IMR-90 (cell line): ENCODE results near the gene KCNAB1. TPM values are rescaled to one million over a fixed set of nuclear protein-coding genes. Genes with fewer than 3 reads are reported as not detected.

Experiments
- ATAC-seq: fragments of 200-7000 bp; cut with Tn5 transposase; 2 replicates; pipeline ENCODE4 v1.9.1; 2020; ENCODE audit warnings: low read depth, mild to moderate bottlenecking, moderate library complexity
- BruUV-seq: library from RNA; stranded (reverse); fragments of 400-500 nt; replicated peaks from 2 replicates; lab custom pipeline; 2021; lab: Mats Ljungman, UMichigan
- CTCF ChIA-PET: fragments of 300-600 bp; formaldehyde crosslinking; extraction: SDS; loops from one replicate; lab custom pipeline; 2021; ENCODE audit warnings: antibody characterized with exemption; lab: Yijun Ruan, JAX
- POLR2A ChIA-PET: fragments of 300-600 bp; sonication (Branson Sonifier 250); formaldehyde crosslinking; loops from one replicate; lab custom pipeline; 2022; ENCODE audit warnings: antibody characterized with exemption; ENCODE audit not compliant: unreplicated experiment; lab: Charles Lee
- DNase-seq: peaks from one replicate; pipeline ENCODE4 v3.0.0; 2013
- H2AFZ ChIP-seq: replicated peaks from 2 replicates; pipeline ENCODE3; 2013; ENCODE audit warnings: low read length, mild to moderate bottlenecking; ENCODE audit not compliant: poor library complexity
- H2AK5ac ChIP-seq: 2 replicates; pipeline ENCODE4 v1.6.1; 2013; ENCODE audit warnings: low read depth, low read length, inconsistent platforms
- H2AK9ac ChIP-seq: replicated peaks from 2 replicates; pipeline ENCODE3; 2013; ENCODE audit warnings: mild to moderate bottlenecking, low read depth, low read length, moderate library complexity; ENCODE audit not compliant: poor library complexity
- H2BK120ac ChIP-seq: 2 replicates; pipeline ENCODE4 v1.6.1; 2013; ENCODE audit warnings: low read depth, low read length, inconsistent platforms
- H2BK15ac ChIP-seq: 3 replicates; pipeline ENCODE4 v1.6.1; 2013; ENCODE audit warnings: low read depth, low read length, inconsistent platforms
- H2BK20ac ChIP-seq: 2 replicates; pipeline ENCODE4 v1.6.1; 2013; ENCODE audit warnings: low read depth, mild to moderate bottlenecking, inconsistent platforms, low read length, moderate library complexity
- H2BK5ac ChIP-seq: 2 replicates; pipeline ENCODE4 v1.6.1; 2013; ENCODE audit warnings: mild to moderate bottlenecking, low read depth, low read length, inconsistent platforms; ENCODE audit not compliant: poor library complexity, severe bottlenecking
- H3K14ac ChIP-seq: replicated peaks from 2 replicates; pipeline ENCODE4 v1.6.1; 2013; ENCODE audit warnings: low read depth, low read length, inconsistent platforms
- H3K18ac ChIP-seq: 2 replicates; pipeline ENCODE4 v1.6.1; 2013; ENCODE audit warnings: low read depth, low read length, control low read depth
- H3K23ac ChIP-seq: 2 replicates; pipeline ENCODE4 v1.6.1; 2013; ENCODE audit warnings: low read depth, low read length, inconsistent platforms
- H3K27ac ChIP-seq: 2 replicates; pipeline ENCODE4 v1.5.1; 2013; ENCODE audit warnings: mild to moderate bottlenecking, control low read depth, low read length; ENCODE audit not compliant: insufficient read depth
- H3K27me3 ChIP-seq: 2 replicates; pipeline ENCODE4 v1.6.1; 2013; ENCODE audit warnings: low read length; ENCODE audit not compliant: control insufficient read depth, insufficient read depth
- H3K36me3 ChIP-seq: 2 replicates; pipeline ENCODE4 v1.6.1; 2013; ENCODE audit warnings: low read length, mixed read lengths; ENCODE audit not compliant: control insufficient read depth, insufficient read depth
- H3K4ac ChIP-seq: 2 replicates; pipeline ENCODE4 v1.6.1; 2013; ENCODE audit warnings: low read depth, low read length, inconsistent platforms
- H3K4me1 ChIP-seq: 2 replicates; pipeline ENCODE4 v1.6.1; 2013; ENCODE audit warnings: low read length, mixed read lengths; ENCODE audit not compliant: control insufficient read depth, insufficient read depth
- H3K4me2 ChIP-seq: 2 replicates; pipeline ENCODE4 v1.6.1; 2013; ENCODE audit warnings: low read depth, mild to moderate bottlenecking, control low read depth, low read length, moderate library complexity
- H3K4me3 ChIP-seq: 2 replicates; pipeline ENCODE4 v1.5.1; 2013; ENCODE audit warnings: low read depth, mild to moderate bottlenecking, control low read depth, low read length, moderate library complexity; ENCODE audit not compliant: insufficient read depth
- H3K56ac ChIP-seq: 2 replicates; pipeline ENCODE4 v1.6.1; 2013; ENCODE audit warnings: low read length, inconsistent platforms; ENCODE audit not compliant: insufficient read depth; ENCODE audit errors: extremely low read depth
- H3K79me1 ChIP-seq, 2 experiments: 2 replicates each; pipeline ENCODE4 v1.6.1; 2013; ENCODE audit warnings: low read length in 2 of 2, inconsistent platforms in 1 of 2, low read depth in 1 of 2
- H3K9ac ChIP-seq: 2 replicates; pipeline ENCODE4 v1.6.1; 2013; ENCODE audit warnings: low read depth, low read length, control low read depth
- H3K9me1 ChIP-seq: 2 replicates; pipeline ENCODE4 v1.6.1; 2013; ENCODE audit warnings: low read length, inconsistent platforms; ENCODE audit not compliant: insufficient read depth
- H3K9me3 ChIP-seq: 2 replicates; pipeline ENCODE4 v1.6.1; 2013; ENCODE audit warnings: low read length; ENCODE audit not compliant: control insufficient read depth, insufficient read depth
- H4K20me1 ChIP-seq: 2 replicates; pipeline ENCODE4 v1.6.1; 2013; ENCODE audit warnings: low read length, inconsistent platforms; ENCODE audit not compliant: insufficient read depth
- H4K5ac ChIP-seq: 2 replicates; pipeline ENCODE4 v1.6.1; 2013; ENCODE audit warnings: mild to moderate bottlenecking, low read depth, low read length, control low read depth
- H4K8ac ChIP-seq, 2 experiments: 2 replicates each; pipeline ENCODE4 v1.6.1; 2013; ENCODE audit warnings: low read depth in 2 of 2, low read length in 2 of 2, control low read depth in 1 of 2, inconsistent platforms in 1 of 2
- H4K91ac ChIP-seq: 2 replicates; pipeline ENCODE4 v1.6.1; 2013; ENCODE audit warnings: low read depth, low read length, inconsistent platforms; ENCODE audit not compliant: insufficient read depth
- BHLHE40 ChIP-seq: fragments of 150-350 bp; IDR thresholded peaks from 2 replicates; pipeline ENCODE4 v1.6.1; 2016; ENCODE audit warnings: mild to moderate bottlenecking, low read depth, low read length
- CEBPB ChIP-seq: IDR thresholded peaks from 2 replicates; pipeline ENCODE4 v1.6.1; 2012; ENCODE audit warnings: low read depth, low read length, improper control_type of control experiment
- CHD1 ChIP-seq: IDR thresholded peaks from 2 replicates; pipeline ENCODE4 v1.6.1; 2012; ENCODE audit warnings: low read depth, low read length, improper control_type of control experiment
- CTCF ChIP-seq: conservative IDR thresholded peaks from 2 replicates; pipeline ENCODE4 v1.5.1; 2012; ENCODE audit warnings: mild to moderate bottlenecking, low read depth, low read length, improper control_type of control experiment
- ELK1 ChIP-seq: fragments of 150-350 bp; IDR thresholded peaks from 2 replicates; pipeline ENCODE4 v1.6.1; 2016; ENCODE audit warnings: low read depth, mild to moderate bottlenecking, low read length, moderate library complexity, borderline replicate concordance
- FOS ChIP-seq: fragments of 150-350 bp; IDR thresholded peaks from 2 replicates; pipeline ENCODE4 v1.6.1; 2016; ENCODE audit warnings: low read depth, low read length
- MAFK ChIP-seq: IDR thresholded peaks from 2 replicates; pipeline ENCODE4 v1.6.1; 2012; ENCODE audit warnings: low read depth, low read length, improper control_type of control experiment
- MAZ ChIP-seq: IDR thresholded peaks from 2 replicates; pipeline ENCODE4 v1.6.1; 2012; ENCODE audit warnings: low read depth, mild to moderate bottlenecking, low read length, improper control_type of control experiment, moderate library complexity, borderline replicate concordance
- MXI1 ChIP-seq: IDR thresholded peaks from 2 replicates; pipeline ENCODE4 v1.6.1; 2012; ENCODE audit warnings: low read depth, mild to moderate bottlenecking, low read length, moderate library complexity, borderline replicate concordance
- NFE2L2 ChIP-seq: fragments of 150-350 bp; IDR thresholded peaks from 2 replicates; pipeline ENCODE4 v1.6.1; 2016; ENCODE audit warnings: low read depth, mild to moderate bottlenecking, low read length
- POLR2A ChIP-seq: IDR thresholded peaks from 2 replicates; pipeline ENCODE4 v1.6.1; 2012; ENCODE audit warnings: mild to moderate bottlenecking, low read depth, low read length
- RAD21 ChIP-seq: IDR thresholded peaks from 2 replicates; pipeline ENCODE4 v1.6.1; 2012; ENCODE audit warnings: low read length, improper control_type of control experiment
- RCOR1 ChIP-seq: IDR thresholded peaks from 2 replicates; pipeline ENCODE4 v1.6.1; 2012; ENCODE audit warnings: mild to moderate bottlenecking, low read length, improper control_type of control experiment; ENCODE audit not compliant: insufficient replicate concordance
- RFX5 ChIP-seq: IDR thresholded peaks from 2 replicates; pipeline ENCODE4 v1.8.0; 2012; ENCODE audit warnings: low read depth, mild to moderate bottlenecking, low read length, moderate library complexity
- SMC3 ChIP-seq: fragments of 150-350 bp; IDR thresholded peaks from 2 replicates; pipeline ENCODE4 v1.6.1; 2016; ENCODE audit warnings: low read depth, mild to moderate bottlenecking, antibody characterized with exemption, low read length, moderate library complexity
- USF2 ChIP-seq: fragments of 150-350 bp; IDR thresholded peaks from 2 replicates; pipeline ENCODE4 v1.6.1; 2017; ENCODE audit warnings: mild to moderate bottlenecking, antibody characterized with exemption, low read length, low read depth
- dilution Hi-C: fragments of 300-500 bp; cut with HindIII; formaldehyde crosslinking; loops from one replicate; pipeline ENCODE4 v1.14.3; 2018; ENCODE audit warnings: low sequenced_read_pairs; ENCODE audit not compliant: unreplicated experiment
- in situ Hi-C: fragments of 300-500 bp; cut with MboI; formaldehyde crosslinking; loops from 3 replicates; pipeline ENCODE4 v1.14.3; 2019; ENCODE audit warnings: low sequenced_read_pairs, inconsistent platforms, mixed read lengths
- intact Hi-C: fragments of 100-400 bp; cut with micrococcal nuclease; formaldehyde crosslinking; loops from 2 replicates; pipeline ENCODE4 v1.10.0; 2022
- polyA plus RNA-seq, 3 experiments: library from polyadenylated mRNA; depleted of rRNA; stranded (reverse); fragments of >200 nt; gene quantifications; 2 replicates each; pipeline ENCODE4 v1.2.3, GENCODE V29; 2012; ENCODE audit warnings: low replicate concordance in 1 of 3
- total RNA-seq: library from RNA; depleted of rRNA; stranded (reverse); fragments of >200 nt; gene quantifications from 2 replicates; pipeline ENCODE4 v1.2.3, GENCODE V29; 2012

KCNAB1 gene
- total and polyA plus RNA-seq, 2 of the 4 experiments (the other 2 are of a cell fraction): under 0.01 to 0.07 TPM

GRCh38 chr3:156581954-156582353 is 461.6 kb downstream of the KCNAB1 start:
- Histone ChIP-seq H3K4ac (no peak overlapping the region), H2AFZ (no peak overlapping the region), H3K27me3 (no peaks in the 10 kb centered on the region), H2BK15ac (no peak overlapping the region), H3K4me1 (no peaks in the 10 kb centered on the region), H2BK20ac (no peak overlapping the region), H2AK9ac (no peak overlapping the region), H3K14ac (no peak overlapping the region), H3K9me3 (no peaks in the 10 kb centered on the region), H2BK120ac (no peak overlapping the region), H3K23ac (no peak overlapping the region), H3K4me3 (no peak overlapping the region), H4K91ac (no peak overlapping the region), H4K8ac (no peak overlapping the region), H2AK5ac (no peak overlapping the region), H3K56ac (no peak overlapping the region), H2BK5ac (no peak overlapping the region), H3K9ac (no peak overlapping the region), H3K79me1 (no peaks in the 10 kb centered on the region), H3K27ac (no peak overlapping the region), H4K20me1 (no peaks in the 10 kb centered on the region), H3K9me1 (no peaks in the 10 kb centered on the region; the same call in 1 of the 2 replicates), H3K36me3 (no peaks in the 10 kb centered on the region), H3K4me2 (no peak overlapping the region), H3K18ac (no peak overlapping the region), H4K5ac (no peak overlapping the region)
- no TSS peak for BruUV-seq
- ATAC-seq (no peak), DNase-seq (no peak)
- in situ Hi-C loops (no loop called here), intact Hi-C loops (no loop called here), dilution Hi-C loops (no loop called here)
- ChIA-PET CTCF (no interaction called here), POLR2A (no interaction called here)
- TF ChIP-seq BHLHE40 (no peak), MXI1 (no peak), RAD21 (no peak), SMC3 (no peak), RCOR1 (no peak), NFE2L2 (no peak), ELK1 (no peak), MAFK (no peak), MAZ (no peak), USF2 (no peak), CTCF (no peak), CEBPB (no peak), POLR2A (no peak), FOS (no peak), RFX5 (no peak), CHD1 (no peak)
